SU-DHL-6 (cell line): Measurements from ENCODE around the gene TBCCD1.

ENCODE experiments used
- CTCF ChIP-seq: fragments of 200-600 bp; sonication (generic); IDR thresholded peaks from one replicate; pipeline ENCODE4 v1.5.1; 2017; ENCODE audit warnings: antibody characterized with exemption, mild to moderate bottlenecking, low read length, moderate library complexity; ENCODE audit not compliant: insufficient read depth, poor library complexity, severe bottlenecking
- EZH2phosphoT487 ChIP-seq: fragments of 200-600 bp; sonication (generic), shearing (Covaris generic); conservative IDR thresholded peaks from 2 replicates; pipeline ENCODE4 v1.6.1; 2018; ENCODE audit warnings: mild to moderate bottlenecking, antibody characterized with exemption, low read length, moderate library complexity, mixed read lengths

GRCh38 chr3:186520431-186520830 lies 46.7 kb downstream of the TBCCD1 start:
- no peak for TF ChIP-seq CTCF
- TF ChIP-seq EZH2phosphoT487: no peak
